Kidney epithelial cell (primary cell): ENCODE measurements around the gene PUM2. TPM values are rescaled to one million over a fixed set of nuclear protein-coding genes. Genes with fewer than 3 reads are reported as not detected.

Experiments used
- DNase-seq: peaks from one replicate; pipeline ENCODE4 v3.0.0-alpha.2; 2010; ENCODE audit warnings: low read depth
- H3K27me3 ChIP-seq: 2 replicates; pipeline ENCODE4 v1.6.0; 2011; ENCODE audit warnings: low read length; ENCODE audit not compliant: control insufficient read depth, insufficient read depth
- H3K36me3 ChIP-seq: 2 replicates; pipeline ENCODE4 v1.5.1; 2011; ENCODE audit warnings: low read length; ENCODE audit not compliant: control insufficient read depth, insufficient read depth
- H3K4me3 ChIP-seq: 2 replicates; pipeline ENCODE4 v1.5.1; 2011; ENCODE audit warnings: low read depth, mild to moderate bottlenecking, control low read depth, low read length
- total RNA-seq: library from RNA; depleted of rRNA; stranded (reverse); fragments of >200 nt; gene quantifications from 2 replicates; pipeline ENCODE4 v1.2.3, GENCODE V29; 2015
- TF ChIP-seq, protein P1 (sequence below): IDR thresholded peaks from 2 replicates; pipeline ENCODE4 v1.5.1; 2011; ENCODE audit warnings: mild to moderate bottlenecking, moderate library complexity, low read length, control low read depth, inconsistent platforms; ENCODE audit not compliant: insufficient read depth, poor library complexity, severe bottlenecking

Gene PUM2
- total RNA-seq, 1 donor from 2014 or later: 44.2 TPM

DNA sequence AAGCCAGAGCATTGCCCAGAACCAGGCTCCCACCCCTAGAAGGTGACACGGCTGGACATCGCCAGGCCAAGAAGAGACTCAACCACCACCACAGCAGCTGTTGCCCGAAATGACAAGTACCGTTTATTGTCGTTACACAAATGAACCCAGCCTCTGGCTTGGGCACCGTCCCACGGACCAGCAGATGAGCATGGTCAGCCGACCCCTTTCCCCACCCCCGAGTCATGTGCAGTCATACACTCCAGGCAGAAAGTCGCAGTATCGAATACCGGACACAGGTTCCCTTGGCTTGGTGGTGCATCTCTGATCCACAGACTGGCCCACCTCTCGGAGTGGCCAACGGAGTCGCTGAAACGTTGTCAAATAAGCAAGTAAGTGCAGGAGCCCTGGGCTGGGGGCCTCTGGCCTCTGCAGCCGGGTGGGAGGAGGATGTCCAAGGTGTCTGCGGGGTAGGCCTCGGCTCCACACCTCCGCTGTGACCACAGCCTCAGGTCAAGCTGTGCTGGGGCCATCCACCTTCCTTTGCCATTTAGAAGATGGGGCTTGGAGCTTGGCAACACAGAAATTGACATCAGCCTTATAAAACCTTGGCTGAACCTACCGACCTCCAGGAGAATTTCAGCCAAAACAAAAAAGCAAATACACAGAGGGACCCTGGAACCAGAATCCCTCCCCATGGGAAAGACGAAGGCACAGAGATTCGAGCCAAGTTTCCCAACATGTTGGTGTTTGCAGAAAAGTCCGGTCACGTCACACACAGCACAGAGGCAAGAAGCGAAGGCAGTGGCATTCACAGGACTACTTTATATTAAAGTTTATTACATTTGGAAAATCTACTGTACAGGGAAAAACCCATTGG lies 149.7 kb downstream of the PUM2 start:
- peaks cover 1% of the 10 kb centered on the region for H3K36me3 ChIP-seq
- no peak for DNase-seq
- no peak overlapping the region for H3K4me3 ChIP-seq
- H3K27me3 ChIP-seq: no peaks in the 10 kb centered on the region
- TF ChIP-seq, protein P1, sequence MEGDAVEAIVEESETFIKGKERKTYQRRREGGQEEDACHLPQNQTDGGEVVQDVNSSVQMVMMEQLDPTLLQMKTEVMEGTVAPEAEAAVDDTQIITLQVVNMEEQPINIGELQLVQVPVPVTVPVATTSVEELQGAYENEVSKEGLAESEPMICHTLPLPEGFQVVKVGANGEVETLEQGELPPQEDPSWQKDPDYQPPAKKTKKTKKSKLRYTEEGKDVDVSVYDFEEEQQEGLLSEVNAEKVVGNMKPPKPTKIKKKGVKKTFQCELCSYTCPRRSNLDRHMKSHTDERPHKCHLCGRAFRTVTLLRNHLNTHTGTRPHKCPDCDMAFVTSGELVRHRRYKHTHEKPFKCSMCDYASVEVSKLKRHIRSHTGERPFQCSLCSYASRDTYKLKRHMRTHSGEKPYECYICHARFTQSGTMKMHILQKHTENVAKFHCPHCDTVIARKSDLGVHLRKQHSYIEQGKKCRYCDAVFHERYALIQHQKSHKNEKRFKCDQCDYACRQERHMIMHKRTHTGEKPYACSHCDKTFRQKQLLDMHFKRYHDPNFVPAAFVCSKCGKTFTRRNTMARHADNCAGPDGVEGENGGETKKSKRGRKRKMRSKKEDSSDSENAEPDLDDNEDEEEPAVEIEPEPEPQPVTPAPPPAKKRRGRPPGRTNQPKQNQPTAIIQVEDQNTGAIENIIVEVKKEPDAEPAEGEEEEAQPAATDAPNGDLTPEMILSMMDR: no peak

DNA sequence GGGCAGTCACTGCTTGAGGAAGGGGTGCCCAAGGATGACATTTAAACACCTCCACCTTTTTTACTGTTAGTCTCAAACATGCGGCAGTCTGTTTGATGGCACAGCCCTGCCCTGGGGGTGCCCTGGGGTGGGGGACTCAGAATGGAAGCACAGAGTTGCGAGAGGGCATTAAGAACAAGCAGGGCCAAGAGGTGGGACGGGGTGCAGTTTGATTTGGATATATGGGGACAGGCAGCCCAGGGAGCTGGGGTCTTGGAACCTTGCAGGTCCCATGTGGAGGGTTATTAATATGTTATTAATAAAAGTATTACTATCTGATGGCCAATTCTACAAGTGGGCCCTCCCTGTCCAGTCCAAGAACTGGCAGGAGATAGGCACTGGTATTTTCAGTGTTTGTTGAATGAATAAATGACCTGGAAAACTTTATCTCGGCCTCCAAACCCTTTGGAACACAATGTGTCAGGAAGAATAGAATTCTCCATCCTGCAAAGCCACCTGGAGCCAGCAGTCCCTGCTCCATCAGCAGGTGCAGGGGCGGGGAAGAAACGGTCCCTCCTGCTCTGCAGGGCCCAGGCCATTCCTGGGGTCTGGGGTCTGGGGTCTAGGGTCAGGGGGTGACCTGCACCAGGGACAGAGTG lies 150.9 kb downstream of the PUM2 start:
- Histone ChIP-seq H3K27me3 (no peaks in the 10 kb centered on the region), H3K4me3 (no peak overlapping the region), H3K36me3 (peaks cover 1% of the 10 kb centered on the region)
- TF ChIP-seq, protein P1: no peak
- no peak for DNase-seq

DNA sequence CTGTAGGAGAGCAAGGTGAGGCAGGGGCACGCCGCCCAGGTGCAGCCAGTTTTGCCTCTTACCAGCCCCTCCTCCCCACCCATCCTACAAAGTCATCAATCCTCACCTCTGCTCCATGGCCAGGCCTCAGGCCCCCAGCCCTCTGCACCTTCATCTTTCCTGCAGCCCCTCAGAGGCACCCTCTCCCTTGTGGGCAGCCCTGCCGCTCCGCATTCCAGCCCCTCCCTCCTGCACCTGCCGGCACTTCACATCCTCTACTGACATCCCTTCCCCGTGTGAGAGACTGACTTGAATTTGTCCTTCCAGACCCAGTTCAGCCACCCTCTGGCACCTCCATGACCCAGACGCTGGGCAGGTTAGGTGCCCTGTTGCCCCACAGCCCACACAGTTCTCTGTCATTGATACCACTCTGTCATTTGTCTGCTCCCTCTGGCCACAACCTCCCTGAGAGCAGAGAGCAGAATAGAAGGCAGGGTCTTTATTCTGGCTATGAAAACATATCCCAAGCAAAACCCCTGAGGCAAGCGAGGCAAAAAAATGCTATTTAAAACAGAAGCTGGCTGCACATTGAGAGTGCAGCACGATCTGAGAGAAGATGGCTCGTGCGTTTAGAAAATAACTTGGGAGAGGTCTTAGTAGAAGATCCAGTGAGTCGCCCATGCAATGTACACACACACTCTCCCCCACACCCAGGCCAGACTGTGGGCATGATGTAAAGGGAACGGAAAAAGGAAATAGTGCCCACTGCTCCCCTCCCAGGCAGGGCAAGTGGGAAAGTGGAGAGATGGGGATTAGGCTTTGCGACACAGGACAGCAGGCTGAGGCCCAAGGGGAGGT lies 151.6 kb downstream of the PUM2 start:
- Histone ChIP-seq H3K36me3 (peaks cover 1% of the 10 kb centered on the region), H3K4me3 (no peak overlapping the region), H3K27me3 (no peaks in the 10 kb centered on the region)
- DNase-seq: no peak
- TF ChIP-seq, protein P1: no peak

Other genes with a start within 250 kb of the PUM2 start
- 184 and 187 TPM in 2 replicates for gene SDC1, start 125.7 kb downstream of the PUM2 start, total RNA-seq
- 204 and 245 TPM in 2 replicates for gene RHOB, start 96.2 kb upstream of the PUM2 start, total RNA-seq